SK-N-SH treated with all-trans-retinoic acid at 6 μM for 48 hours (cell line): ENCODE measurements around the gene GPR151.

Experiments
- CSDC2 ChIP-seq: fragments of 250-450 bp; sonication (Bioruptor Pico); IDR thresholded peaks from 2 replicates; pipeline ENCODE4 v1.5.0; 2020; ENCODE audit warnings: mild to moderate bottlenecking, moderate library complexity
- RARB ChIP-seq: fragments of 250-450 bp; sonication (Bioruptor Pico); IDR thresholded peaks from 2 replicates; pipeline ENCODE4 v1.8.0; 2021; ENCODE audit warnings: mild to moderate bottlenecking, moderate library complexity
- SNAI2 ChIP-seq: fragments of 250-450 bp; sonication (Bioruptor Pico); IDR thresholded peaks from 2 replicates; pipeline ENCODE4 v1.5.0; 2020; ENCODE audit warnings: mild to moderate bottlenecking, moderate library complexity
- TOX ChIP-seq: fragments of 250-450 bp; sonication (Bioruptor Pico); IDR thresholded peaks from 2 replicates; pipeline ENCODE4 v1.8.0; 2021; ENCODE audit warnings: mild to moderate bottlenecking, moderate library complexity, borderline replicate concordance
- ZFP3 ChIP-seq: fragments of 250-450 bp; sonication (Bioruptor Pico); IDR thresholded peaks from 2 replicates; pipeline ENCODE4 v1.5.0; 2020; ENCODE audit warnings: mild to moderate bottlenecking, moderate library complexity
- ZFP30 ChIP-seq: fragments of 450-650 bp; formaldehyde crosslinking; IDR thresholded peaks from 2 replicates; pipeline ENCODE4 v1.5.0; 2022; ENCODE audit warnings: mild to moderate bottlenecking, moderate library complexity
- ZNF8 ChIP-seq: fragments of 450-650 bp; formaldehyde crosslinking; IDR thresholded peaks from 2 replicates; pipeline ENCODE4 v1.5.0; 2020; ENCODE audit warnings: mild to moderate bottlenecking, moderate library complexity
- TF ChIP-seq, protein P1 (sequence below): fragments of 250-450 bp; sonication (Bioruptor Pico); IDR thresholded peaks from 2 replicates; pipeline ENCODE4 v1.8.0; 2020; ENCODE audit warnings: mild to moderate bottlenecking, moderate library complexity, borderline replicate concordance

DNA sequence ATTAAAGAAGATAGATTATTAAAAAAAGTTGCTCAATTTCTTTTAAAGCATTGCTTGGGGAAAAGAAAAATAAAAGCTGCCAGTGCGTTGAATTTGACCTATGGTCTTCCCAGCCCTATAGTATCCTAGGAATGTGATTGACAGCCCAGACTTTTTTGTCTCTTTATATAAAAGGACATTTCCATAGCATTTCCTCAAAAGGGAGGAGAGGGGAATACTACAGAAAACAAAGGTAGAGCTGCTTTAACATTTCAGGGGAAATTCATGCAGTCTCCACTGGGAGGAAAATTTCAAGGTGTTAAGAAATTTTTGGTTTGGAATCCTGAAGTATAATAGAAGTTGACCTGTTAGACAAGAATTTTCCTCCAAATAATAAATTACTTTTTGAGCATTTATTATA is 17.9 kb upstream of the GPR151 start:
- no peak for TF ChIP-seq SNAI2 (CRISPR knock-in tag)
- TF ChIP-seq, protein P1, sequence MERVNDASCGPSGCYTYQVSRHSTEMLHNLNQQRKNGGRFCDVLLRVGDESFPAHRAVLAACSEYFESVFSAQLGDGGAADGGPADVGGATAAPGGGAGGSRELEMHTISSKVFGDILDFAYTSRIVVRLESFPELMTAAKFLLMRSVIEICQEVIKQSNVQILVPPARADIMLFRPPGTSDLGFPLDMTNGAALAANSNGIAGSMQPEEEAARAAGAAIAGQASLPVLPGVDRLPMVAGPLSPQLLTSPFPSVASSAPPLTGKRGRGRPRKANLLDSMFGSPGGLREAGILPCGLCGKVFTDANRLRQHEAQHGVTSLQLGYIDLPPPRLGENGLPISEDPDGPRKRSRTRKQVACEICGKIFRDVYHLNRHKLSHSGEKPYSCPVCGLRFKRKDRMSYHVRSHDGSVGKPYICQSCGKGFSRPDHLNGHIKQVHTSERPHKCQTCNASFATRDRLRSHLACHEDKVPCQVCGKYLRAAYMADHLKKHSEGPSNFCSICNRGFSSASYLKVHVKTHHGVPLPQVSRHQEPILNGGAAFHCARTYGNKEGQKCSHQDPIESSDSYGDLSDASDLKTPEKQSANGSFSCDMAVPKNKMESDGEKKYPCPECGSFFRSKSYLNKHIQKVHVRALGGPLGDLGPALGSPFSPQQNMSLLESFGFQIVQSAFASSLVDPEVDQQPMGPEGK (CRISPR knock-in tag): no peak
- TF ChIP-seq TOX (CRISPR knock-in tag): no peak
- no peak for TF ChIP-seq RARB
- TF ChIP-seq ZNF8 (CRISPR knock-in tag): no peak
- no peak for TF ChIP-seq ZFP3
- no peak for TF ChIP-seq CSDC2 (CRISPR knock-in tag)
- TF ChIP-seq ZFP30: no peak
